ENCODE data around the gene ANKRD40CL.
"Not testable (repeated sequence)": the region's sequence is repeated elsewhere in the genome, so short reads cannot be mapped to it uniquely, and the experiment has no call there.

Gene ANKRD40CL

DNA sequence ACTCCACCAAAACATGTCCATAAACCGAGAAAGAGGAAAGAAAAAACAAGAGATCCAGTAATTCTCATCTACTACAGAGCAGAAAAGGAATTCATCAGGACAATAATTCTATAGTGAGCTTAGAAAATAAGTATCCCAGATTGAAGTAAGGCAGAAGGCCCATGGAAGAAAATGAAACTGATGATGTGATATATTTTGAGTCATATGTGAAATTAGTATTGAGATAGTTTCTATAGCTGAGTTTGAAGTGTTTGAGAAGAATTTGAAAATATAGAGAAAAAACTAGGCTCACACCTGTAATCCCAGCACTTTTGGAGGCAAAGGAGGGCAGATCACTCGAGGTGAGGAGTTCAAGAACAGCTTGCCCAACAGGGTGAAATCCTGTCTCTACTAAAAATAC lies 28.2 kb downstream of the ANKRD40CL start:
- Histone ChIP-seq H3K27me3 (ENCODE audit: control insufficient read depth in 5 of 5, insufficient read depth in 4 of 5, low read length in 5 of 5) (no peaks in the 10 kb centered on the region), H3K27ac (ENCODE audit: low read depth, low read length) (no peak overlapping the region), H3K4me3 (ENCODE audit: low read depth in 1 of 5, low read length in 5 of 5) (no peak overlapping the region), H3K9me3 (ENCODE audit: control insufficient read depth in 5 of 5, low read length in 5 of 5) (no peaks in the 10 kb centered on the region), H3K4me1 (ENCODE audit: control insufficient read depth in 5 of 5, insufficient read depth in 5 of 5, low read length in 5 of 5) (peaks cover 0 to 7% (median 7%) of the 10 kb centered on the region in 5 donors), H3K36me3 (ENCODE audit: control insufficient read depth in 5 of 5, insufficient read depth in 5 of 5, low read length in 5 of 5) (peaks cover 26 to 65% (median 42%) of the 10 kb centered on the region in 5 donors), H3K9ac (ENCODE audit: low read length in 5 of 5) (peak overlapping the region in 1 of 5 donors; percentile 20)

GRCh38 chr17:50737118-50737698 lies 30.1 kb downstream of the ANKRD40CL start:
- H3K27me3 ChIP-seq (ENCODE audit: control insufficient read depth in 5 of 5, insufficient read depth in 4 of 5, low read length in 5 of 5): no peaks in the 10 kb centered on the region
- H3K4me1 ChIP-seq (ENCODE audit: control insufficient read depth in 5 of 5, insufficient read depth in 5 of 5, low read length in 5 of 5): peaks cover 0 to 13% (median 4%) of the 10 kb centered on the region in 5 donors
- no peak overlapping the region for H3K9ac ChIP-seq (ENCODE audit: low read length in 5 of 5)
- peaks cover 16 to 47% (median 27%) of the 10 kb centered on the region in 5 donors for H3K36me3 ChIP-seq (ENCODE audit: control insufficient read depth in 5 of 5, insufficient read depth in 5 of 5, low read length in 5 of 5)
- no peak overlapping the region for H3K4me3 ChIP-seq (ENCODE audit: low read depth in 1 of 5, low read length in 5 of 5)
- no peaks in the 10 kb centered on the region for H3K9me3 ChIP-seq (ENCODE audit: control insufficient read depth in 5 of 5, low read length in 5 of 5)
- no peak overlapping the region for H3K27ac ChIP-seq (ENCODE audit: low read depth, low read length)

- H3K9me3 ChIP-seq (ENCODE audit: control insufficient read depth in 5 of 5, low read length in 5 of 5): no peaks in the 10 kb centered on the region
- no peak overlapping the region for H3K27ac ChIP-seq (ENCODE audit: low read depth, low read length)
- H3K36me3 ChIP-seq (ENCODE audit: control insufficient read depth in 5 of 5, insufficient read depth in 5 of 5, low read length in 5 of 5): peaks cover 7 to 29% (median 9%) of the 10 kb centered on the region in 5 donors
- H3K4me1 ChIP-seq (ENCODE audit: control insufficient read depth in 5 of 5, insufficient read depth in 5 of 5, low read length in 5 of 5): peaks cover 3 to 20% (median 11%) of the 10 kb centered on the region in 5 donors
- no peaks in the 10 kb centered on the region for H3K27me3 ChIP-seq (ENCODE audit: control insufficient read depth in 5 of 5, insufficient read depth in 4 of 5, low read length in 5 of 5)
- H3K4me3 ChIP-seq (ENCODE audit: low read depth in 1 of 5, low read length in 5 of 5): no peak overlapping the region
- H3K9ac ChIP-seq (ENCODE audit: low read length in 5 of 5): no peak overlapping the region
Measured at GRCh38 chr17:50735287-50735686, 32.0 kb downstream of the ANKRD40CL start.

GRCh38 chr17:50731575-50732460 lies 35.5 kb downstream of the ANKRD40CL start:
- peaks cover 3 to 29% (median 26%) of the 10 kb centered on the region in 5 donors for H3K4me1 ChIP-seq (ENCODE audit: control insufficient read depth in 5 of 5, insufficient read depth in 5 of 5, low read length in 5 of 5)
- H3K36me3 ChIP-seq (ENCODE audit: control insufficient read depth in 5 of 5, insufficient read depth in 5 of 5, low read length in 5 of 5): no peaks in the 10 kb centered on the region
- no peak overlapping the region for H3K4me3 ChIP-seq (ENCODE audit: low read depth in 1 of 5, low read length in 5 of 5)
- peak overlapping the region in 1 of 5 donors; percentile 41 for H3K9ac ChIP-seq (ENCODE audit: low read length in 5 of 5)
- no peak overlapping the region for H3K27ac ChIP-seq (ENCODE audit: low read depth, low read length)
- no peaks in the 10 kb centered on the region for H3K9me3 ChIP-seq (ENCODE audit: control insufficient read depth in 5 of 5, low read length in 5 of 5)
- H3K27me3 ChIP-seq (ENCODE audit: control insufficient read depth in 5 of 5, insufficient read depth in 4 of 5, low read length in 5 of 5): no peaks in the 10 kb centered on the region

- H3K36me3 ChIP-seq (ENCODE audit: control insufficient read depth in 5 of 5, insufficient read depth in 5 of 5, low read length in 5 of 5): no peaks in the 10 kb centered on the region
- H3K4me3 ChIP-seq (ENCODE audit: low read depth in 1 of 5, low read length in 5 of 5): no peak overlapping the region
- peaks cover 3 to 43% (median 38%) of the 10 kb centered on the region in 5 donors for H3K4me1 ChIP-seq (ENCODE audit: control insufficient read depth in 5 of 5, insufficient read depth in 5 of 5, low read length in 5 of 5)
- H3K27ac ChIP-seq (ENCODE audit: low read depth, low read length): no peak overlapping the region
- no peaks in the 10 kb centered on the region for H3K9me3 ChIP-seq (ENCODE audit: control insufficient read depth in 5 of 5, low read length in 5 of 5)
- H3K27me3 ChIP-seq (ENCODE audit: control insufficient read depth in 5 of 5, insufficient read depth in 4 of 5, low read length in 5 of 5): no peaks in the 10 kb centered on the region
- no peak overlapping the region for H3K9ac ChIP-seq (ENCODE audit: low read length in 5 of 5)
Measured at GRCh38 chr17:50728881-50729765, 38.2 kb downstream of the ANKRD40CL start.

DNA sequence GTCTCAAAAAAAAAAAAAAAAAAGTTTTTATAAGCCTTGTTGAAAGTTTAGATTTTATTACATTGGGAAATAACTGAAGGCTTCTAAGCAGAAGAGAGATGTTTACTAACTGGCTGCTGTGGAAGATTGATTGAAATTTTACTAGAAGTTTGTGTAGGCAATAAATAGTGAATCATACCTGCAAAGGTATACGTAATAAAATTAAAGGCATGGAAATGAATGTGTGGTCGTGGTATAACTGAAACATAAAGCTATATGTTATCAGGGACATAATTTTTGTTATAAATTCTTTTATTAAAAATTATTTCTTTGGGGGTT lies 39.2 kb downstream of the ANKRD40CL start:
- Histone ChIP-seq H3K27ac (ENCODE audit: low read depth, low read length) (no peak overlapping the region), H3K4me3 (ENCODE audit: low read depth in 1 of 5, low read length in 5 of 5) (no peak overlapping the region), H3K27me3 (ENCODE audit: control insufficient read depth in 5 of 5, insufficient read depth in 4 of 5, low read length in 5 of 5) (no peaks in the 10 kb centered on the region), H3K9ac (ENCODE audit: low read length in 5 of 5) (no peak overlapping the region), H3K36me3 (ENCODE audit: control insufficient read depth in 5 of 5, insufficient read depth in 5 of 5, low read length in 5 of 5) (no peaks in the 10 kb centered on the region), H3K9me3 (ENCODE audit: control insufficient read depth in 5 of 5, low read length in 5 of 5) (no peaks in the 10 kb centered on the region), H3K4me1 (ENCODE audit: control insufficient read depth in 5 of 5, insufficient read depth in 5 of 5, low read length in 5 of 5) (peaks cover 3 to 49% (median 42%) of the 10 kb centered on the region in 5 donors)

DNA sequence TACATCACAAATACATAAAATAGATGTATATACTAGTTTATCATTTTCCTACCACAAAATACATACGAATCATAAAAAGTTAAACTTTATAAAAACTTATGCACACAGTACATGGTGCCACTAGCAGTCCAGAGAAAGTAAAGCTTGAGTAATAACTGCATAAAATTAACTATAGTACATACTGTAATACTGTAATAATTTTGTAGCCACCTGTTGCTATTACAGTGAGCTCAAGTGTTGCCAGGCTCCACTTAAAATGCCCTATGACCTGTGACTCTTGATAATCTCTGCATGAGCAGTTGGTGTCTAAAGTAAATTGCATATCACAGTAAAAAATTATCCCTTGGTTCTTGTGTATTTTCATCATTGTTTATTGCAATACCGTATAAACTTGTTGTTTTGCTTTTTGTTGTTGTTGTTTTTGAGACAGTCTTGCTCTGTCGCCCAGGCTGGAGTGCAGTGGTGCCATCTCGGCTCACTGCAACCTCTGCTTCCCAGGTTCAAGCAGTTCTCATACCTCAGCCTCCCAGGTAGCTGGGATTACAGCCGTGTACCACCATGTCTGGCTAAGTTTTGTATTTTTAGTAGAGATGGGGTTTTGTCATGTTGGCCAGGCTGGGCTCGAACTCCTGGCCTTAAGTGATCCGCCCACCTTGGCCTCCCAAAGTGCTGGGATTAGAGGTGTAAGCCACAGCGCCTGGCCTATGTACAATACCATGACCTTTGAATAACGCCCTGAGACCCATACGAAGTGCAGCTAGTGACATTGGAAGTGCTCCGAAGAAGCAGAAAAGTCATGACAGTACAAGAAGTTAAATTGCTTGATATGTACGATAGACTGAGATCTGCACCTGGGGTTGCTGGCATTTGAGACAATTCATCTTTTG lies 41.3 kb downstream of the ANKRD40CL start:
- H3K9ac ChIP-seq (ENCODE audit: low read length in 5 of 5): no peak overlapping the region
- H3K9me3 ChIP-seq (ENCODE audit: control insufficient read depth in 5 of 5, low read length in 5 of 5): no peaks in the 10 kb centered on the region
- no peak overlapping the region for H3K4me3 ChIP-seq (ENCODE audit: low read depth in 1 of 5, low read length in 5 of 5)
- H3K36me3 ChIP-seq (ENCODE audit: control insufficient read depth in 5 of 5, insufficient read depth in 5 of 5, low read length in 5 of 5): no peaks in the 10 kb centered on the region
- no peak overlapping the region for H3K27ac ChIP-seq (ENCODE audit: low read depth, low read length)
- H3K27me3 ChIP-seq (ENCODE audit: control insufficient read depth in 5 of 5, insufficient read depth in 4 of 5, low read length in 5 of 5): no peaks in the 10 kb centered on the region
- peaks cover 0 to 61% (median 59%) of the 10 kb centered on the region in 5 donors for H3K4me1 ChIP-seq (ENCODE audit: control insufficient read depth in 5 of 5, insufficient read depth in 5 of 5, low read length in 5 of 5)

DNA sequence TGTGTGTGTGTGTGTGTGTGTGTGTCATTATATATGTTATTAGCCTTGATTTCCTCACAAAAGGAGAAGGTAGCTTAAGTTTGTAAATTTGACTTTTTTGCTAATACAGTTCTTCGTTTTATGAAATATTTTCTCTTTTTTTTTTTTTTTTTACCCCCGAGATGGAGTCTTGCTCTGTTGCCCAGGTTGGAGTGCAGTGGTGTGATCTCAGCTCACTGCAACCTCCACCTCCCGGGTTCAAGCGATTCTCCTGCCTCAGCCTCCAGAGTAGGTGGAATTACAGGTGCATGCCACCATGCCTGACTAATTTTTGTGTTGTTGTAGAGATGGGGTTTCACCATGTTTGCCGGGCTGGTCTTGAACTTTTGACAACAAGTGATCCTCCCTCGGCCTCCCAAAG lies 42.7 kb downstream of the ANKRD40CL start:
- not testable (repeated sequence) for H3K9ac ChIP-seq (ENCODE audit: low read length in 5 of 5); H3K36me3 ChIP-seq (ENCODE audit: control insufficient read depth in 5 of 5, insufficient read depth in 5 of 5, low read length in 5 of 5); H3K4me3 ChIP-seq (ENCODE audit: low read depth in 1 of 5, low read length in 5 of 5); H3K27me3 ChIP-seq (ENCODE audit: control insufficient read depth in 5 of 5, insufficient read depth in 4 of 5, low read length in 5 of 5); H3K9me3 ChIP-seq (ENCODE audit: control insufficient read depth in 5 of 5, low read length in 5 of 5); H3K27ac ChIP-seq (ENCODE audit: low read depth, low read length)
- H3K4me1 ChIP-seq (ENCODE audit: control insufficient read depth in 5 of 5, insufficient read depth in 5 of 5, low read length in 5 of 5): peaks cover 0 to 66% (median 62%) of the 10 kb centered on the region in 5 donors

GRCh38 chr17:50722746-50723145 lies 44.6 kb downstream of the ANKRD40CL start:
- peaks cover 0 to 62% (median 60%) of the 10 kb centered on the region in 5 donors for H3K4me1 ChIP-seq (ENCODE audit: control insufficient read depth in 5 of 5, insufficient read depth in 5 of 5, low read length in 5 of 5)

More at GRCh38 chr17:50722746-50723145, 44.6 kb downstream of the ANKRD40CL start:
- no peaks in the 10 kb centered on the region for H3K36me3 ChIP-seq (ENCODE audit: control insufficient read depth in 5 of 5, insufficient read depth in 5 of 5, low read length in 5 of 5)
- no peaks in the 10 kb centered on the region for H3K27me3 ChIP-seq (ENCODE audit: control insufficient read depth in 5 of 5, insufficient read depth in 4 of 5, low read length in 5 of 5)
- no peak overlapping the region for H3K4me3 ChIP-seq (ENCODE audit: low read depth in 1 of 5, low read length in 5 of 5)
- H3K27ac ChIP-seq (ENCODE audit: low read depth, low read length): no peak overlapping the region
- H3K9ac ChIP-seq (ENCODE audit: low read length in 5 of 5): peak overlapping the region in 1 of 5 donors; percentile 1
- H3K9me3 ChIP-seq (ENCODE audit: control insufficient read depth in 5 of 5, low read length in 5 of 5): no peaks in the 10 kb centered on the region

All from subcutaneous abdominal adipose tissue (tissue), 5 donors.